Measurements from ENCODE around the gene C10orf90.

C10orf90 gene

GRCh38 chr10:126670056-126670894 lies at the start of gene C10orf90:
Gene C10orf90, minus strand, starts transcription at chr10:126670693. Its CDS starts 213 bp downstream, at chr10:126670480.
- DNase-seq (ENCODE audit: low spot score), result no peak

GRCh38 chr10:126716366-126716765 lies 45.9 kb upstream of the C10orf90 start:
- no peak for DNase-seq (ENCODE audit: low spot score)

GRCh38 chr10:126713594-126713993 lies 43.1 kb upstream of the C10orf90 start:
- DNase-seq (ENCODE audit: low spot score), result no peak

- no peak for DNase-seq (ENCODE audit: low spot score)
Observed at GRCh38 chr10:126712681-126713080, 42.2 kb upstream of the C10orf90 start.

- no peak for DNase-seq (ENCODE audit: low spot score)
Observed at GRCh38 chr10:126705951-126706565, 35.6 kb upstream of the C10orf90 start.

GRCh38 chr10:126705131-126705530 lies 34.6 kb upstream of the C10orf90 start:
- no peak for DNase-seq (ENCODE audit: low spot score)

GRCh38 chr10:126704649-126705048 lies 34.2 kb upstream of the C10orf90 start:
- DNase-seq (ENCODE audit: low spot score), result no peak

GRCh38 chr10:126702181-126702580 lies 31.7 kb upstream of the C10orf90 start:
- DNase-seq (ENCODE audit: low spot score), result no peak

- DNase-seq (ENCODE audit: low spot score), result no peak
Observed at GRCh38 chr10:126701526-126701925, 31.0 kb upstream of the C10orf90 start.

- DNase-seq (ENCODE audit: low spot score), result no peak
Observed at GRCh38 chr10:126696684-126697083, 26.2 kb upstream of the C10orf90 start.

GRCh38 chr10:126691456-126691855 lies 21.0 kb upstream of the C10orf90 start:
- no peak for DNase-seq (ENCODE audit: low spot score)

- no peak for DNase-seq (ENCODE audit: low spot score)
Observed at GRCh38 chr10:126690534-126690933, 20.0 kb upstream of the C10orf90 start.

GRCh38 chr10:126689461-126689994 lies 19.0 kb upstream of the C10orf90 start:
- DNase-seq (ENCODE audit: low spot score), result no peak

- no peak for DNase-seq (ENCODE audit: low spot score)
Observed at GRCh38 chr10:126687121-126687606, 16.7 kb upstream of the C10orf90 start.

- no peak for DNase-seq (ENCODE audit: low spot score)
Observed at GRCh38 chr10:126686719-126687118, 16.2 kb upstream of the C10orf90 start.

GRCh38 chr10:126686268-126686667 lies 15.8 kb upstream of the C10orf90 start:
- no peak for DNase-seq (ENCODE audit: low spot score)

GRCh38 chr10:126685756-126686155 lies 15.3 kb upstream of the C10orf90 start:
- DNase-seq (ENCODE audit: low spot score), result no peak

GRCh38 chr10:126684171-126684745 lies 13.8 kb upstream of the C10orf90 start:
- DNase-seq (ENCODE audit: low spot score), result no peak

- DNase-seq (ENCODE audit: low spot score), result no peak
Observed at GRCh38 chr10:126683466-126683865, 13.0 kb upstream of the C10orf90 start.

- no peak for DNase-seq (ENCODE audit: low spot score)
Observed at GRCh38 chr10:126675656-126676438, 5.4 kb upstream of the C10orf90 start.

- DNase-seq (ENCODE audit: low spot score), result no peak
Observed at GRCh38 chr10:126674741-126675515, 4.4 kb upstream of the C10orf90 start.
